AG09309 (cell line): ENCODE results near the gene PTPRN2.
"Not testable (repeated sequence)": the region's sequence is repeated elsewhere in the genome, so short reads cannot be mapped to it uniquely, and the experiment has no call there.

Experiments
- DNase-seq: peaks from one replicate; pipeline ENCODE4 v3.0.0-alpha.2; 2010; ENCODE audit warnings: low read depth
- H3K4me3 ChIP-seq: 2 replicates; pipeline ENCODE4 v1.5.1; 2011; ENCODE audit warnings: mild to moderate bottlenecking, low read depth, low read length, moderate library complexity; ENCODE audit not compliant: control insufficient read depth
- CTCF ChIP-seq: IDR thresholded peaks from 2 replicates; pipeline ENCODE4 v1.5.1; 2011; ENCODE audit warnings: mild to moderate bottlenecking, low read depth, low read length, inconsistent platforms; ENCODE audit not compliant: insufficient read depth, control insufficient read depth; ENCODE audit errors: missing control alignments

PTPRN2 gene

GRCh38 chr7:158517571-158517970 lies 70.1 kb downstream of the PTPRN2 start:
- DNase-seq: no peak
- no peak overlapping the region for H3K4me3 ChIP-seq
- TF ChIP-seq CTCF: no peak

GRCh38 chr7:158517072-158517471 lies 70.6 kb downstream of the PTPRN2 start:
- no peak for DNase-seq
- no peak for TF ChIP-seq CTCF
- no peak overlapping the region for H3K4me3 ChIP-seq

- no peak for TF ChIP-seq CTCF
- H3K4me3 ChIP-seq: no peak overlapping the region
- DNase-seq: no peak
These were observed 71.1 kb downstream of the PTPRN2 start for GRCh38 chr7:158516524-158516923.

GRCh38 chr7:158512869-158513268 lies 74.8 kb downstream of the PTPRN2 start:
- no peak for DNase-seq
- no peak overlapping the region for H3K4me3 ChIP-seq
- TF ChIP-seq CTCF: no peak

GRCh38 chr7:158512042-158512441 lies 75.6 kb downstream of the PTPRN2 start:
- H3K4me3 ChIP-seq: no peak overlapping the region
- DNase-seq: no peak
- TF ChIP-seq CTCF: no peak

GRCh38 chr7:158508802-158509385 lies 78.7 kb downstream of the PTPRN2 start:
- DNase-seq: no peak
- TF ChIP-seq CTCF: no peak
- H3K4me3 ChIP-seq: no peak overlapping the region

- DNase-seq, H3K4me3 ChIP-seq: not testable (repeated sequence)
These were observed 79.3 kb downstream of the PTPRN2 start for GRCh38 chr7:158508321-158508720.

- no peak for DNase-seq
- no peak overlapping the region for H3K4me3 ChIP-seq
- no peak for TF ChIP-seq CTCF
These were observed 79.7 kb downstream of the PTPRN2 start for GRCh38 chr7:158507917-158508316.

- not testable (repeated sequence) for DNase-seq, H3K4me3 ChIP-seq
These were observed 80.4 kb downstream of the PTPRN2 start for GRCh38 chr7:158507175-158507574.
